Activated T-cell treated with anti-CD3 and anti-CD28 coated beads, Interleukin-2, amount 50 U/mL, for 1 hour (primary cell): ENCODE results near the gene CACNA2D3.

Experiments used
- DNase-seq: peaks from one replicate; pipeline ENCODE4 v3.0.0-alpha.2; 2020

The CACNA2D3 gene

DNA sequence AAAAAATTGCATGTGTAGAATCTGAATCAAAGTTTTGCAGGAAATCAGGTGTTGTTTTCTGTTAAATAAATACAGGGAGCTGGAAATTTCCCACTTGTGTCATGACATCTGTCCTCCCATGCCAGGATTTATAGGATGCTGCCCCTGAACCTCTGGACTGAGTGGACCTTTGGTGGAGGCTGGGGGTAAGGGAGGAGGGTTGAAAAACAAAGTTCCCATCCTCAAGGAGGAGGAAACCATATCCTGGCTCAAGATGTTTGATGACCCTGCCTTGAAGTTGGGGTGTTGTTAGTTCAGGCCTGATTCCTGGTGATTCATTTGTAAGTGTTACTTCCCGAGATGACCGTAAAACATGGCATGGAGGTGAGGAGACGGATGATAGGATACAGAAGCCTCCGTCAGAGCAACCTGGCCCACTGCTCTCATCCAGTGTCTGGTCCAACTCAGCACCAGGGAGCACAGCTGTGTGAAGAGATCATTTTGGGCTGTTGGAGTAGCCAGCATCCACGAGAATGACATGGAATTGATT, 223.6 kb downstream of the CACNA2D3 start:
- no peak for DNase-seq

GRCh38 chr3:54347060-54347459, 224.7 kb downstream of the CACNA2D3 start:
- no peak for DNase-seq

DNA sequence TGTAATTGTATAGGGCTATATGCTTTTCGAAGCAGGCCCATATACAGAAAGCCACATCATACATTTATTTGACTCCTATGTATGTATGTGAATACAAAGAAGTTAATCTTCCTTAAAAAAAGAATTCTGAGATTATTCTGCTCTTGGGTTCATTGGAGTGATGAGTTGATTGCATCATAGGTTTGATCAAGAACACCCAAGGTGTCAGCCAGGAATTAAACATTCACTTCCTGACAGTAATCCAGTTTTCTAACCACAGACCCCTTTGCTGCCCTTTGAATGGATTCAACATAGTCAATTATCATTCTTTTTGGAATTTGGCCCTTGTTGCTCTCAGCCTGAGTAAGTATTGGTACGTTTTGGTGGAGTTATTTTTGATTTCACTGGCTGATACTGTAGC, 225.6 kb downstream of the CACNA2D3 start:
- DNase-seq: no peak

DNA sequence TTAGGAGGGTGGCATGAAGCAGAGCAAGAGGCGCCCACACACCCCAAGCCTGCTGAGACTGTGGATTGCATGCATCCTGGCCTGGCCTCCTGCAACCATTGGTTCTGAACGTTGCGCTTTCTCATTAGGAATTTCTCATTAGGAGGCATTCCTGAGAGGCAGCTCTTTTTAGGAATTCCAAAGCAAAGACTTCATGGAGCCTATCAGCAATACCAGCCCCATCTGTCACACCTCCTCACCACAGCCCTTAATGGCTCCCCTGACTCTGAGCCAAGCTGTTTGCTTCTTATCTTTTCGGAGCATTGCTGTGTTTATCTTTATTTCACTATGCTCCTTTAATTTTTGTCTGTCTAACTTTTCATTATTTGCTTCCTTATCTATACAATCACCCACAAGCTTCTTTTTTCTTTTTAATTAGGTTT, 226.9 kb downstream of the CACNA2D3 start:
- no peak for DNase-seq

DNA sequence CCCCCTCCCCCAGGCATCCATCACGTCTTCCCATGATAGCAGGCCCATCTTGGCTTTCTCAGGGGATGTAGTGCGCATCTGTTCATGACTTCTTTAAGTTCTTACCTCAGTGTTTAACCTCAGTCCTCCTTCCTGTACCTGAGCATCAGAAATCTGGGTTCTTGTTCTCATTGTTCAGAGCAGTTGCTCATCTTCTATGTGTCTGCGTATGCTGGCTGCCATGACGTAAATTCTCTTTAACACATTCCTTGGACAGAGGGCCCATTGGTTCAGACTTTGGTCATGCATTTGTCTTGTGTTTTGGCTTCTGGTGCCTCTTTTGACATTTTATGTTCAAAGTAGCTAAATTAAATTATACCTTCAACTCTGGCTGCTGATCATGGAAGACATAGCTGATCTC, 227.3 kb downstream of the CACNA2D3 start:
- no peak for DNase-seq

- DNase-seq: no peak
Measured at GRCh38 chr3:54353546-54353945, 231.2 kb downstream of the CACNA2D3 start.

GRCh38 chr3:54353946-54354345, 231.6 kb downstream of the CACNA2D3 start:
- no peak for DNase-seq

- DNase-seq: no peak
Measured at GRCh38 chr3:54355800-54356199, 233.4 kb downstream of the CACNA2D3 start.

GRCh38 chr3:54356261-54357045, 234.1 kb downstream of the CACNA2D3 start:
- no peak for DNase-seq

DNA sequence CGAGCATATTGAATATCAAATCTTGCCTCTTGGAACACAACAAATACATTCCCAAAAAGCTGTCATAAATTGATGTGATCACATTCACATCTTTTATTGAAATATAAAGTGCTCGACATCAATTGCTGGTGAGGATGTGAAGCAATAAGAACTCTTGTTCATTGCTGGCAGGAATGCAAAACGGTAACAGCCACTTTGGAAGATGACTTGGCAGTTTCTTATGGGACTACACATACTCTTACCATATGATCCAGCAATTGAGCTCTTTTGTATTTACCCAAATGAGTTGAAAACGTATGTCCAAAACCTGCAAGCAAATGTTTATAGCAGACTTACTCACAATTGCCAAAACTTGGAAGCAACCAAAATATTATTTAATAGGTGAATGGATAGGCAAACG, 234.9 kb downstream of the CACNA2D3 start:
- no peak for DNase-seq

GRCh38 chr3:54358316-54358715, 236.0 kb downstream of the CACNA2D3 start:
- no peak for DNase-seq

- no peak for DNase-seq
Measured at GRCh38 chr3:54358969-54359694, 236.8 kb downstream of the CACNA2D3 start.

- DNase-seq: no peak
Measured at GRCh38 chr3:54360320-54360719, 238.0 kb downstream of the CACNA2D3 start.

- no peak for DNase-seq
Measured at GRCh38 chr3:54361746-54362283, 239.5 kb downstream of the CACNA2D3 start.

DNA sequence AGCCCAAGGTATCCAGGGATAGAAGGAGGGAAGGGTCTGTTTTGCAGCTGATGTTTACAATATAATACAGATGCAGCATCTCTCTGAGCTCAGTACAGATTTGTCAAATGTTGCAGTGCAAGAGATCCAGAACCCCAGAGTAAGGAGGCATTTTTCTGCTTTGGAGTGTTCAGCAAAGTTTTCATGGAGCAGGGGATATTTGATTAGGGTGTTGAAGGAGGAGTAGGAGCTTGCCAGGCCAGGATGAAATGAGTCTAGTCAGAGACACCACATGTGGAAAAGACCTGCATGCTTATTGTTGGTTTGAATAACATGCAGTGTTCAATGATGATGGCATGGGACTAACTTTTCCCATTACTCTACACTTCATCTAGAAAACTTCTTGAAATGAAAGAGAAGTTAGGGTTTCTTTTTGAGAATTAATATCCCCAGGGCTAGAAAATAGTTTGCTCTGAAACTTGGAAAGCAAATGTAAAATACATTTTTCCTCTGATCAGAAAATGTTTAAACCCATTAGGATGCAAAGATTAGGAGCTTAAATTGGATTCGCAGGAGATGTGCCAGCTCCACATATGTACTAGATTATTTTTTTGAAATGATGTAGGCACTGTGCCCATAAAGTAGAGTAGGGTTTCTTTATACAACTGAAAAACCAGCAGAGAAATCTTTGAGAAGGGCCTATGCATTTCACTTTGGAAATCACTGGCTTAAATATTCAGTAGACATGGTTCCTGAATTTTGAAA, 243.8 kb downstream of the CACNA2D3 start:
- no peak for DNase-seq

GRCh38 chr3:54366839-54367238, 244.5 kb downstream of the CACNA2D3 start:
- DNase-seq: no peak

GRCh38 chr3:54372232-54372631, 249.9 kb downstream of the CACNA2D3 start:
- no peak for DNase-seq

DNA sequence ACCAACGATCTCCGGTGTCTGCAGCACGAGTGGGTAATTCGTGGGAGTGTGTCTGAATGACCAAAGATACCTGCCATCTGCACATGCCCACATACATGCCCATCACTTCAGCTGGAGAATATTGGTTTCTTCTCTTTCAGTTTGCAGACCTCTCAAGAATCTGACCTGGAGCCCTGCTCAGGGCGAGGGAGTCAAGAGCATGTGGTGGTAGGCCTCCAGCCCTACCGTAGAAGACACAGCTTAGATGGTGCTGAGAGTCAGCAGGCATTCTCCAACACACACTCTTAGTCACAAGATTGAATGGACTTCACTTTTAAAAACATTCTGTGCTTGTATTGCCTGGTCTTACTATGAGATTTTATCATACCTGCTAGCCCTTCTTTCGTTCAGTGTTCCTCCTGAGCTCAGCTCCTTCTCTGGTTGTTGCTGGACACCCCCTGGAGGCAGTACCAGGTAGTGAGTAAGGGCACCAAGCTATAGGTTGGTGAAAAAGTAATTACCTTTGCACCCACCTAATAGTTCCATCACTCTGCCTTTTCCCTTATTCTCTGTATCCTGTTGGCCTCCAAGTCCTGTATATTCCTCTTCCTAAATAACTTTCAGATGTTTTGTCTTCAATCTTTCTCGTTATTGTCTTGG, 252.0 kb downstream of the CACNA2D3 start:
- no peak for DNase-seq

- no peak for DNase-seq
Measured at GRCh38 chr3:54376142-54376807, 253.9 kb downstream of the CACNA2D3 start.

DNA sequence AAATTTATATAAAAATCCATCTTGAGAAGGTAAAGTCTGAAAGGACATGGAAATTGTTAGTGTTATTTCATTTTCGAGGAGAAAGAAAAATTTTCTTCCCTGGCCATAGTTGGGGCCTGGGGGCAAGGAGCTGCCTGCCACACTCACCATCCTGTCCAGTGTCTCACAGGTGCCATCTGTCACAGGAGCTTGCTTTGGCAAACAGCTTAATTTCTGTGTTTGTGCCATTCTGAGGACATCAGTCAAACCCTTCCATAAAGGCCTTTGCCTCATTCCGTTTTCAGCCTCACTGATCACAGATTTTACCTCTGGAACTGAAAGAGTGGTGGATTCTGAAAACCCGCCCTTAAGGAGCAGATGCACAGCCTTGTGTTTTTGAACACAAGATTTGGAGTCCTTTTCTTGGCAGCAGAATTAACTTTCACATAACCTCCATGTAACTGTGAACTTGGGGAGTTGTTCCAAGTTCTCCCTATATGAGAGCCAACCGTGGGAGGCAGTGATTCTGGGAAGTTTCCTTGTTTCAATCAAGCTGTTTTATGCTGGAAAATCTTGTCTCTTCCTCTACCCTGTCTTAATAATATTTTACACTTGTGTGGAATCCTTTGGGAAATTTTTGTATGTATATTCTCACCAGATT, 254.7 kb downstream of the CACNA2D3 start:
- no peak for DNase-seq

DNA sequence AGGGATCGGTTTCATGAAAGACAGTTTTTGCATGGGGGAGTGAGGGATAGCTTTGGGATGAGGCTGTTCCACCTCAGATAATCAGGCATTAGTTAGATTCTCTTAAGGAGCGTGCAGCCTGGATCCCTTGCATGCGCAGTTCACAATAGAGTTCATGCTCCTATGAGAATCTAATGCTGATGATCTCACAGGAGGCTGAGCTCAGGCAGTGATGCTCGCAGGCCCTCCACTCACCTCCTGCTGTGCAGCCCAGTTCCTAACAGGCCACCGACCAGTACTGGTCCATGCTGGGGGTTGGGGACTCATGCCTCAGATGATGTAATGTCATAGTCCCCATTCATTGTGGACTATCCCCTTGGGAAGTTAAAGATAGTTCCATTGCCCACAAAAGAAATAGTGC, 255.8 kb downstream of the CACNA2D3 start:
- no peak for DNase-seq

DNA sequence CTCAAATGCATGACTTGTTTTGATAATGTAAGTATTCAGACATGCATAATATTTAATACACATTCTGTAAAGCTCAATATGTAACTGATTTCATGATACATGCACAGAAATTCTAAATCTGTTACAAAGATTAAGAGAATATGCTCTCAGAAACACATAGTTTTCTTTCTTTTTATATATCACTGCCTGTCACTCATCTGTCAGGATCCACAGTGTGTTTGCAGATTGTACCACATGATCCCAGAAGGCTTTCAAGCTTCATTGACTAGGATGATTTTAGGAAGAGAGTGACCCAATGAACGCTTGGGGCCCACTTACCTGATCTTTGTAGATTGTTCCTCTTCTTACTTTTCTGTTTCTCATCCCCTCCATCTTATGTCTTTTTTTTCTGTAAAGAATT, 261.9 kb downstream of the CACNA2D3 start:
- DNase-seq: no peak
